HG02678 (cell line): ENCODE measurements around the gene AHCYL2.
"Not testable (repeated sequence)": the region's sequence is repeated elsewhere in the genome, so short reads cannot be mapped to it uniquely, and the experiment has no call there.

Source experiments
- ATAC-seq: cut with Tn5 transposase; IDR thresholded peaks from one replicate; pipeline ENCODE4 v1.9.1; 2021; ENCODE audit warnings: mild to moderate bottlenecking, moderate library complexity; ENCODE audit not compliant: unreplicated experiment

The AHCYL2 gene

DNA sequence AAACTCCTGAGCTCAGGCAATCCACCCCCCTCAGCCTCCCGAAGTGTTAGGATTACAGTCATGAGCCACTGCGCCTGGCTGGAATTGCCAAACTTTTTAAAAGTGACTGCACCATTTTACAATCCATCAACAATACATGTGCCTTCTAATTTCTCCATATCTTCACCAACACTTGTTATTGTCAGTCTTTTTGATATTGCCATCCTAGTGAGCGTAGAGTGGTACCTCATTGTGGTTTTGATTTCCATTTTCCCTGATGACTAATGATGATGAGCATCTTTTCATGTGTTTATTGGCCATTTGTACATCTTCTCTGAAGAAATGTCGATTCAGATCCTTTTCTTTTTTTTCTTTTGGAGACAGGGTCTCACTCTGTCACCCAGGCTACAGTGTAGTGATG is 187.7 kb downstream of the AHCYL2 start:
- ATAC-seq: no peak

- ATAC-seq: no peak
Measured at GRCh38 chr7:129417073-129417472, 192.2 kb downstream of the AHCYL2 start.

- ATAC-seq: no peak
Measured at GRCh38 chr7:129421717-129422250, 197.0 kb downstream of the AHCYL2 start.

- ATAC-seq: no peak
Measured at GRCh38 chr7:129422727-129423126, 197.9 kb downstream of the AHCYL2 start.

GRCh38 chr7:129423700-129424410 is 199.0 kb downstream of the AHCYL2 start:
- no peak for ATAC-seq

DNA sequence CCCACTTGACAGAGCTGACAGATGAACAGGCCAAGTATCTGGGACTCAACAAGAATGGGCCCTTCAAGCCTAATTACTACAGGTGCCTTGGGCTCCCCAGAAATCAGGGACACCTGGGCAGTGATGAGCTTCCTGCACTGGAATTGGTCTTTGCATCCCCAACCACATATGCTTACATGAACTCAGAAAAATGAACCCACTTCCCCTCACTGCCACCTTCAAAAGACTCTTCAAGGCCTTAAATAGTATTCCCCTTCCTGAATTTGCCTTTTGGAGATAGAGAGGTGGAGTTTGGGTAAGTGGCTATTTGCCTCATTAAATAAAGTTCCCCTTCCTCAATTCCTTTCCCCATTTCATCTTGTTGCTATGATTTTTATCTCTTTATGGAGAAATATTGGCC is 201.7 kb downstream of the AHCYL2 start:
- ATAC-seq: no peak

- no peak for ATAC-seq
Measured at GRCh38 chr7:129427526-129428045, 202.8 kb downstream of the AHCYL2 start.

GRCh38 chr7:129431911-129432643 is 207.2 kb downstream of the AHCYL2 start:
- no peak for ATAC-seq

GRCh38 chr7:129433847-129434674 is 209.2 kb downstream of the AHCYL2 start, which contains the start of gene STRIP2:
TSS of gene STRIP2 (plus strand) at chr7:129434432. CDS start at chr7:129434473, 41 bp downstream.
- ATAC-seq: peak; percentile 98

DNA sequence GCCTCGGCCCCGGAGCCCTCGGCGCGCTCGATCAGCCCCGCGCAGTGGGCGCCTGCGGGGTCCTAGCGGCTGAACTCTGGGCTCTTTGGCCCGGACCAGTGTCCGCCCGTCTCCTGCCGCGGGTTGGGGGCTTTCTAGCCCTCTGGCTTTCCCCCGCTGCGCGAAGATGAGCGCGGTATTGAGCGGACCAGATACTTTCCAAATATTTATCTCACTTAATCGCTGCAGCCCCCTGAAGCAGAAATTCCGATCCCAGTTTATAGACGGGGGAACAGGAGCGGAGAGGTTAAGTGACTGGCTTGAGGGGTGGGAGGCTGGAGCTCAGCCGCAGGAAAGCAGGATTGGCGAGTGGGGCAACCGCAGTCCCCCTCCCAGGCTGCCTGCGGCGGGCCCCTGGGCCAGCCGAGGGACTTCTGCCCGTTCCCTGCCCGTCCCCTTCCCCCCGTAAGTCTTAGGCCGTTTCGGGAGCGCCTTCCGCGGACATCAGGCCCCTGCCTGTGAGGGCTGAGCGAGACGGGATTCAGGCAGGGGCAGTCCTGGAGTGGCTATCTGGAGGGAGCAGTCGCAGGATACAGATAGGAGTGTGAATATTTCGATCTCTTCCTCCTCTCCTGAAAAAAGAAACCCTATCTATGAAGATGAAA is 210.0 kb downstream of the AHCYL2 start:
- no peak for ATAC-seq

- ATAC-seq: no peak
Measured at GRCh38 chr7:129435414-129435829, 210.6 kb downstream of the AHCYL2 start.

DNA sequence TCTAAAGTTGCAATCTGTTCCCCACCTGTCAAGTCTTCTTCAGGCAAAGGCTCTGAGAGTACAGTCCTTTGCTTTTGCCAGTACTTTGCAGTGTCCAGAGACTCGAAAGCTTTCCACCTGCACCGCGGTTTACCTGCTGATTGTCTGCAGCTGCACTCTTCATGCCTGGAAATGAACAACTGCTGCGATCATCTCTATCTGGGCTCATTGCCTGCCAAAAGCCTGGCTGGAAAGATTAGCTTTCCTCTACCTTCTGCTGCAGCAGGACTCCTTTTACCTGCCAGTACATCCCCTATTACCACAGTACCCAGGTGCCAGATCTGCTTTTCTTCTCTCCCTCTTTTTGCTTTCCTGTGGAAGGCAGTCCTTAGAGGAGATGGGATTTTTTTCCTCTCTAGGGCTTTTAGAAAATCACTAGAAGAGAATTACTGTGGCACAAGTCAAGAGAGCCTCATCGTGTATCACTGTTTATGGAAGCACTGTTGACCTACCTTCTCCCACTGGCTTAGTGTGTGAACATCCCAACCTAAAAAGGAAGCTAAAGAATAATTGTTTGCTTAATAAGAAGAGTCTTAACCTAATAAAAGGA is 211.6 kb downstream of the AHCYL2 start:
- ATAC-seq: no peak

DNA sequence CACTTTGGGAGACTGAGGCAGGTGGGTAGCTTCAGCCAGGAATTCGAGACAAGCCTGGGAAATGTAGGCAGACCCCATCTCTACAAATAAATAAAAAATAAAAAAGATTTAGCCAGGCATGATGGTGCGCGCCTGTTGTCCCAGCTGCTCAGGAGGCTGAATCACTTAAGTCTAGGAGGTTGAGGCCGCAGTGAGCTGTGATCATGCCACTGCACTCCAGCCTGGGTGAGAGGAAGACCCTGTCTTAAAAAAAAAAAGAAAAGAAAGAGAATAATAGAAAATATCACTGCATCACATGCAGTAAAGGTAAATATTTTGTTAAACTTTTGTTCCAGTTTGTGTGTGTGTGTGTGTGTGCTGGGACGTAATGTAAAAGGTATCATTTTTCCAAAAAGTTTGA is 212.4 kb downstream of the AHCYL2 start:
- no peak for ATAC-seq

- no peak for ATAC-seq
Measured at GRCh38 chr7:129438281-129438838, 213.5 kb downstream of the AHCYL2 start.

DNA sequence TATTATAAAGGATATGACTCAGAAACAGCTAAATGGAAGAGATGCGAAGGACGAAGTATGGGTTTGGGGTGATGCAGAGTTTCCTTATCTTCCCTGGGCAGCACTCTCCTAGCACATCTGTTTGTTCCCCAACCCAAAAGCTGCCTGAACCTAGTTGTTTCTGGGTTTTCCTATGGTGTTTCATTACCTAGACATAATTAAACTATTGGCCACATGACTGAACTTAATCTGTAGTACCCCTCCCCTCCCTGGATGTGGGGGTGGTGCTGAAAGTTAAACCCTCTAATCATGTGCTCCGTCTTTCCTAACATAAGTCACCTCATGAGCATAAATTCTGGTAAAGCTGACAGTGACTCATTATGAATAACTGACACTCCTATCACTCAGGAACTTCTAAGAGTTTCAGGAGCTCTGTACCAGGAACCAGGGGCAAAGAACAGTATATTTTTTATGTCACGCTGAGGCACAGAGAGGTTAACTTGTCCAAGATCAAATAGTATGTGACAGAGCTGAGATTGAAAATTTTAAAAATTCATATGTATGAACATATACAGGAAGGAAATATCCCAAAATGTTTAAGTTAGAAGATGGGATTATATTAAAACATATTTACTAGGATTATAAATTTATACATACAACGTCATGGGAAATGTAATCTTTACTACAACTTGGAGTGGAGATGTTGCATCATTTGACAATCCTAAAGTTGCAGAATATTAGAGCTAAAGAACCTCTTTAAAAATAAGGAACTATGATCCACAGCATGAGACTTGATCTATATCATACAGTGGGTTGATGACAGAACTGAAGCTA is 214.2 kb downstream of the AHCYL2 start:
- no peak for ATAC-seq

- ATAC-seq: no peak
Measured at GRCh38 chr7:129439963-129440625, 215.3 kb downstream of the AHCYL2 start.

DNA sequence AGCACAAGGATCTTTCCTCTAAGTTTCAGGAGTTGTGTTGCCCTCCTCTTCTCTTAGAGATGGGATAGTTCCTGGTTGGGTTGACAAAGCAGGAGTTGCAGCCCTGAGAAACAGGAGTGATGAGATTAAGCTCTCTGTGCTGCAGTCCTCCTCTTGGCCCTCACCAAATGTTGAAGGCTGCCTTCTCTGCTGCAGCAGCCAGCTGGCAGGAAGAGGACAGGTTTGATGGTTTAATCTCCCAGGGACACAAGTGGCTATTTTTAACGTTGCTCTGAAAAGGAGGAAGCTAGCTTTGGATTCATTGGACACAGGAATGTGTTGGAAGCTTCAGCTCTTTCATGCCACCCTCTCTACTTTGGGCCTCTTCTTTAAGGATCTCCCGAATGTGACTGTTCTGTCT is 218.8 kb downstream of the AHCYL2 start:
- no peak for ATAC-seq

DNA sequence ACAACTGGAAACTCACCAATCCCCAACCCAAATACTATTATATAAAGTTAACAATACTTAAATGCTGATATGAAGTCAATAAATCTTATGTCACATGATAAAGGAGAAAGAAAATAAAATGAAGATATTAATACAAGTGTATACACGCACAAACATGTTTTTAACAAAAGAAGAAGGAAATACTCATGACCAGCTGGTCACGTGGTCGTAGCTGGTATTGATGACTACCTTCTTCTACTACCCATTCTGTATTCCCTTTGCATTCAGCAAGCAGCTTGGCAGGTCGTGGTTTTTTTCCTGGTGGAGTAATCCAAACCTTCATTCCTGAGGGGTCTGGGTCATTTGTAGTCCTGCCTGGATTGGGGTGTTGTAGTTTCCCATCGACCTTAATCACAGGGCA is 219.9 kb downstream of the AHCYL2 start:
- ATAC-seq: not testable (repeated sequence)
